Left forelimb (tissue), 1 donor: ENCODE results near the gene SIGLEC9.

ENCODE experiments used
- DNase-seq: peaks from one replicate; pipeline ENCODE4 v3.0.0-alpha.2; 2018; ENCODE audit warnings: low spot score

Gene SIGLEC9

GRCh38 chr19:51145916-51146493 is 21.3 kb downstream of the SIGLEC9 start:
- peak; percentile 60 for DNase-seq

GRCh38 chr19:51146751-51147150 is 22.0 kb downstream of the SIGLEC9 start:
- DNase-seq, result peak; percentile 33

GRCh38 chr19:51147663-51148062 is 23.0 kb downstream of the SIGLEC9 start:
- no peak for DNase-seq

- no peak for DNase-seq
Observed at GRCh38 chr19:51148580-51148979, 23.9 kb downstream of the SIGLEC9 start.

- DNase-seq, result peak; percentile 9
Observed at GRCh38 chr19:51150627-51151026, 25.9 kb downstream of the SIGLEC9 start.

- peak; percentile 17 for DNase-seq
Observed at GRCh38 chr19:51156710-51157109, 32.0 kb downstream of the SIGLEC9 start.

GRCh38 chr19:51157265-51157664 is 32.6 kb downstream of the SIGLEC9 start:
- no peak for DNase-seq

GRCh38 chr19:51158474-51159129 is 33.9 kb downstream of the SIGLEC9 start:
- DNase-seq, result peak; percentile 49

GRCh38 chr19:51159656-51160055 is 35.0 kb downstream of the SIGLEC9 start:
- peak; percentile 2 for DNase-seq

GRCh38 chr19:51161266-51161665 is 36.6 kb downstream of the SIGLEC9 start:
- peak; percentile 15 for DNase-seq

GRCh38 chr19:51161867-51162496 is 37.3 kb downstream of the SIGLEC9 start:
- DNase-seq, result peak; percentile 8

- peak; percentile 14 for DNase-seq
Observed at GRCh38 chr19:51163257-51163656, 38.6 kb downstream of the SIGLEC9 start.

- DNase-seq, result no peak
Observed at GRCh38 chr19:51164215-51164614, 39.5 kb downstream of the SIGLEC9 start.

- DNase-seq, result peak; percentile 46
Observed at GRCh38 chr19:51166846-51167490, 42.3 kb downstream of the SIGLEC9 start.

- peak; percentile 28 for DNase-seq
Observed at GRCh38 chr19:51168564-51169282, 44.0 kb downstream of the SIGLEC9 start.

GRCh38 chr19:51169283-51169918 is 44.7 kb downstream of the SIGLEC9 start:
- DNase-seq, result peak; percentile 71

GRCh38 chr19:51172223-51172622 is 47.5 kb downstream of the SIGLEC9 start:
- DNase-seq, result peak; percentile 30

GRCh38 chr19:51173681-51174080 is 49.0 kb downstream of the SIGLEC9 start:
- no peak for DNase-seq

GRCh38 chr19:51179256-51179655 is 54.5 kb downstream of the SIGLEC9 start:
- DNase-seq, result peak; percentile 17
